Activated gamma-delta T cell treated with Interleukin-2 at 50 U/mL for 16 hours (primary cell): Measurements from ENCODE around the gene BTBD7.

Experiments
- DNase-seq: peaks from one replicate; pipeline ENCODE4 v3.0.0-alpha.2; 2020

The BTBD7 gene

DNA sequence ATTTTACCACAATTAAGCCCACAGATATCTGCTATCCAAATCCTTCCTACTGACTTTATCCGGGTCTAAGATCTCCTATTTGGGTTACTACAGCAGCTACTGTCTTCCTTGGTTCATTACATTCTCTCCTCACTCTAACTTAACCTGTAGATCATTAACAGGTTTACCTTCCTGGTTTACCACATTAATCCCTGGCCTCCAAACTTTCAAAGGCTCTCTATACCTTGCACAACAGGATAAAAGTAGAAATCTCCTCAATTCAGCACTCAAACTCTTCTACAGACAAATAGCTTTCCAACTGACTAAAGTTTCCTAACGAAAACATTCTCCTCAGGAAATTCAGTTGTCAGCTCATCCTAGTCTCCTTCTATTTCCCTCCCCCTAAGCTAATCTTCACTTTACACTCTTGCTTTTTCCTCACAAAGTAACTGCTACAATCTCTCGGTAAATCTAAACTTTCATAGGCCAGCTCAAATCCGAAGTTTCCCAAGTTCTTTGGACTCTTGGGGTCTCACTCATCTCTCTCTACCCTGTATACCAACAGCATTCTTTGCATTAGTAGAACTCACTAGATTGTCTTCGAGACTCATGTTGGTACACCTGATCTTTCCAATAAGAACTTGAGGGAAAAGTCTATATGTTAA, 2.7 kb downstream of the BTBD7 start:
- DNase-seq = no peak

DNA sequence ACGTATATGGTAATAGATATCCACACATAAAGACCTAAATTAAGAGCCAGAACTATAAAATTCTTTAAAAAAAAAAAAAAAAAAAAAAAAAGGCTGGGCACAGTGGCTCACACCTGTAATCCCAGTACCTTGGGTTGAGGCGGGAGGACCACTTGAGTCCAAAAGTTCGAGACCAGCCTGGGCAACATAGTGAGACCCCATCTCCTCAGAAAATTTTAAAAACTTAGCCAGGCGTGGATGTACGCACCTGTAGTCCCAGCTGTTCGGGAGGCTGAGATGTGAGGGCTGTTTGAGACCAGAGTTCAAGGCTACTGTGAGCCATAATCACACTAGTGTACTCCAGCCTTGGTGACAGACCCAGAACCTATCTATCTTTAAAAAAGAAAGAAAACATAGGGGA, 4.3 kb downstream of the BTBD7 start:
- no peak for DNase-seq

DNA sequence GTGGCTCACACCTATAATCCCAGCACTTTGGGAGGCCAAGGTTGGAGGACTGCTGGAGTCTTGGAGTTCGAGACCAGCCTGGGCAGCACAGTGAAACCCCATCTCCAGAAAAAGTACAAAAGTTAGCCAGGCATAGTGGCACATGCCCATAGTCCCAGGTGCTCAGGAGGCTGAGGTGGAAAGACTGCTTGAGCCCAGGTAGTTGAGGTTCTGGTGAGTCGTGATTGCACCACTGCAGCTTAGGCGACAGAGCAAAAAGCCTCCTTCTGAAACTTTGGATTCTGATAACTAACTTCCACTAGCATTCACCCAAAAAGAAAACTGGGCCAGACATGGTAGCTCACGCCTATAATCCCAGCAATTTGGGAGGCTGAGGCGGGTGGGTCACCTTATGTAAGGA, 6.6 kb downstream of the BTBD7 start:
- DNase-seq = no peak

DNA sequence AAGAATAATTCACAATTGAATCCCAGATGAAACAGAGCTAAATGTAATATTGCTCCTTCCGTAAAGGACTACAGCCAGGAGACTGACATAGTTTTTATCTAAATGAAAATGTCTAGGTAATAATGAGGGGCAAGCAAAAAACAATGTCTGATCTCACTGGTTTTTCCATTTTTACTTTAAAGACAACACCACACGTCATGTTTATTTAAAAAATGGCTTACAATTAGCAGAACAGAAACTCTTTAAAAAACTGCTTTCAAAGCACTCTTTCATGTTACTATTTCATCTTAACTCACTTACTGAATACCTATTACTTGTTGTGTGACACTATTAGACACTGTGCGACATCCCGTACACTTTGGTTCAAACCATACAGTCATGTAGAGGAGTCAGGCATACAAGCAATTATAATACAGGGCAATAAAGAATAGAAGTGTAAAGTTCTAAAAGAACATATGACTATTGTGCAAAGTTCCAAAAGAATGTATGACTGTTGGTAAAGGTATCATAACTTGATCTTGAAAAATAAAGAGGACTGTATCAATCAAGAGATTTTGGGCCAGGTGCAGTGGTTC, 9.1 kb downstream of the BTBD7 start:
- no peak for DNase-seq

DNA sequence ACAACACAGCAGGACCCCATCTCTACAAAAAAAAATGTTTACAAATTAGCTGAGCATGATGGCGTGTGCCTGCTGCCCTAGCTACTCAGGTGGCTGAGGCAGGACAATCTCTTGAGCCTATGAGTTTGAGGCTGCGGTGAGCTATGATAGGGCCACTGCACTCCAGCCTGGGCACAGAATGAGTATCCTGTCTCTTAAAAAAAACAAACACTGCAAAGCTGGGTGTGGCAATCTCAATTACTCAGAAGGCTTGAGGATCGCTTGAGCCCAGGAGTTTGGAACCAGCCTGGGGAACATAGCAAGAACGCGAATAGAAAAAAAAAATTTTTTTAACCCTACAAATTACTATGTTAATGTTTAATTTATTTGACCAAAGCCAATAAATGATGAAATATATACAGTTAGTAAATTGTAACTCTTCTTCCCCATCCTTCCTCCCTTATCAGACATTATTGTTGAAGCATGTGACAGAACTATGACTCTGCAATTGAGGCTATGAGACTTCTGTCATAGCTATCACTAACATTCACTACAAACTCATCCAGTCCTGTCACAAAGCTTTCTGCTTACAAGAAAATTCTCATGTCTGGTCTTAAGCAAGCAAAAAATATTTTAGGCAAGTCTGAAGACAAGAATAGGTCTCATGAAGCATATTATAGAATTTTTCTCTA, 9.8 kb downstream of the BTBD7 start:
- no peak for DNase-seq

DNA sequence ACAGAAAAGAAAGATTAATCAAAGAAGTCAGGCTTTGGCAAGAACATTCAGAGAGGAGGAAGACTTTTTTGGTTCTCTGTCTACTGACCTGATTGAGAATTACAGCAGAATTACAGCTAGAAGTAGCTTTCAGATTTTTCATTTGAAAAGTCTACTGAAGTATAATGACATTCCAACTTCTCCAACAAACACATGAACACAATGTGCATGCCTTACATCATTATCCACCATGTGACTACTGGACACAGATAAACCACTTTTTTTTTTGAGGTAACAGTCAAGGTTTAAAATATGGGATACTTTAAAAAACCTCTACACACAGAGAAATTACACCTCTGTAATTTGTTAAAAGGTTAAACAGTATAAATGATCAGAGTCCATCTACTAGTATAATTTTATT, 12.3 kb downstream of the BTBD7 start:
- DNase-seq = no peak

DNA sequence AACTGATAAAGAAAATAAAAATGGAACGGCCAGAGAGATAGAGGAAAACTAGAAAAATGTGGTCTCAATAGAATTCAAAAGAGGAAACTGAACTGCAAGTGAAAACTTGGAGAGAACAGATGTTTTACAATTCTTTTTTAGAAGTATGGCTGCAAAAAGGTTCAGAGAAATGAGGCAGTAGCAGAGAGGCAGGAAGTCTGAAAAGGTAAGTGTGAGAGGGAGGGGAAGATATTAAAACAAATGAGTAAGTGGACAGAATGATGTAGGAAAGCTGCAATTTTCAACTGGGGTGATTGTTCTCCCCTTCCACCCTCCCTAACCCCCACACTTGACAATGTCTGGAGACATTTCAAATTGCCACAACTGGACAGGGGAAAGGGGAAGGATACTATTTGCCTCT, 12.9 kb downstream of the BTBD7 start:
- no peak for DNase-seq

DNA sequence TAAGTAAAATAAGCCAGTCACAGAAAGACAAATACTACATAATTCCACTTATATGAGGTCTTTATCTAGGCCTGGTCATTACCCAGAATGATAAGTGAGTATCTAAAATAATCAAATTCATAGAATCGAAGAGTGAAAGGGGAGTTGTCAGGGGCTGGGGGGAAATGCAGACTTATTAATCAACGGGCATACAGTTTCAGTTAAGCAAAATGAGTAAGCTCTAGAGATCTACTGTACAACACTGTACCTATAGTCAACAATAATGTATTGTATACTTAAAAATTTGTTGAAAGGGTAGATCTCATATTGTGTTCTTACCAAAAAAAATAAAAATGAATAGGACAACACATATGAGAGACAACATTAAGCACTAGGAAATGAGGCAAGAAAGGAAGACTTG, 13.3 kb downstream of the BTBD7 start:
- no peak for DNase-seq

DNA sequence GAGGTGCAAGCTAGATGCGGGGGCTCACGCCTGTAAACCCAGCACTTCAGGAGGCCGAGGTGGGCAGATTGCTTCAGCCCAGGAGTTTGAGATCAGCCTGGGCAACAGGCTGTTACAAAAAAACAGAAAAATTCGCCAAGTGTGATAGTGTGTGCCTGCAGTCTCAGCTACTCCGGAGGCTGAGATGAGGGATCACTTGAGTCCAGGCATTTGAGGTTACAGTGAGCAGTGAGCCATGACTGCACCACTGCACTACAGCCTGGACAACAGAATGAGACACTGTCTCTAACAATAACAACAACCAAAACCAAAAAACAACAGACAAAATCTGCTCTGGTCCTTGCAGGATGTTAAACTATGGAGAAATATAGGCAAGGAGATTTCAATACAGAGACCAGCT, 13.9 kb downstream of the BTBD7 start:
- DNase-seq = no peak

DNA sequence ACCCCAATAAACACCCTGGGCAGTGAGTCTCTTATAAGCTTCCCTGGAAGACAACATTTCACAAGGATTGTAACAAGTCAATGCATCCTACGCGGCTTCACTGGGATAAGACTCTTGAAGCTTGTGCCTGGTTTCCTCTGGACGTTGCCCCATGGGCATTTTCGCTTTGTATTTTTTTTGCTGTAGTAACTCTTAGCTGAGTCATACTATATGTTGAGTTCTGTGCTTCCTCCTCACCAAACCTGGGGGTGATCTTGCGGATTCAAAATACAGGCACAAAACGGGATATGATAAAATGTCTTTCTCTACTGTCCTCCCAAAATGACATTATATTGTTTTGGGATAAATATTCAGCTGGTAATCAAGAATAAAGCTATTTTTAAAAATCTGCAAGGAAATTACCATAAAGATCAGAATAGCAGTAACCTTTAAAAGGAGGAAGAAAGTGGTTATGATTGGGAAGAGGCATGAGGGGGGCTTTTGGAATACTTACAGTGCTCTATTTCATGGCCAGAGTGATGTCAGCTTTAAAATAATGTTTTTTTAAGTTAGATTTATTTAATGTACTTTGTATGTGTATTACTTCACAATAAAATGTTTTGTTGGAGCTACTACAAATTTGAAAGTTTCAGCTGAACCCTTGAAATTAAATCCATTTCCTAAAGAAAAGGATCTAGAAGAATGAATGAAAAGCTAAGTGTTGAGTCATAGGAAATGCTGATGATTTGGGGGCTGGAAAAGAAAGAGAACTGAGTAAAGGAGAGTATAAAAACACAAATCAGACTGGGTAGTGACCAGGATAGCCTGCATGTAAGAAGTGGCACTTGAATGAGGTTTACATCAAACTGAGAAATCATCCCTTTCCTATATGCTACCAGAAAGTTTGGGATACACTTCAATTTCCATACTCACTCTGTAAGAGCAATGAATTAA, 14.7 kb downstream of the BTBD7 start:
- no peak for DNase-seq

DNA sequence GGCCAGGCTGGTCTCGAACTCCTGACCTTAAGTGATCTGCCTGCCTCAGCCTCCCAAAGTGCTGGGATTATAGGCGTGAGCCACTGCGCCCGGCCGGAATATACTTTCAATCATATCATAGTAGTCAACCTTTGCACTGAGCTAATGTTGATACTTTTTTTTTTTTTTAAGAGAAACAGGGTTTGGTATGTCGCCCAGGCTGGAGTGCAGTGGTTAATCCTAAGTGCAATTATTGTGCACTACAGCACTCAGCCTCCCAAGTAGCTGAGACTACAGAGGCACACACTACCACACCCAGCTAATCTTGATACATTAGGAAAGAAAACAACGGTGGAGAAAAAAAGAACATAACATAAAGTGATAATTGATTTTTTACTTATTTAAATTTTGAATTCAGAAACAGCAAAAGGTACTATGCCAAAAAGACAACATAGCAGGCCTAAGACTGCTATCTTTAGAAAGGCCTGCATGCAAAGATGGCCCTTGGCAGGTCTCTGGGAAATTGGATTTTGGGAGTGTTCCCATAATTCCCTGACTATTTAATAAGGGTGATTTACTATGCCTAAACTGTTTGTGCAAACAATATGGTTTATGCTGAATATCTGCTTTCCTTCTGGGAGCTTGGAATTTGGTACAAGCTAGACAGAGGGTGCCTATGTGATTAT, 15.5 kb downstream of the BTBD7 start:
- DNase-seq = no peak

DNA sequence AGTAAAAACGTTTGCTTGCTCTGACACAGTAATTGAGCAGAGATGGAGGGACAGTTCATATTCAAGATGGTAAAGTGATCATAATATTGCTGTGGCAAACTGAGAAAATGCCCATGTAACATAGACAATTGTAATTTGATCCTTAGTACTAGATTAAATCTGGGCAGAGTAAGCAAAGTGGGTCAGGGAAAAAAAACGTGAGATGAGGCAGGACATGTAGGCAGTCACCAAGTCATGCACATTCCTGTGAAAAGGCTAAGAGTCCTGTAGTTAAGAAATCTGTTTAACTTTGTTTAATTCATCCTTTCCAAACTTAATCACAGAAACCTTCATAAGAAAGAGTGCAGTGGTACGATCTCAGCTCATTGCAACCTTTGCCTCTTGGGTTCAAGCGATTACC, 16.1 kb downstream of the BTBD7 start:
- no peak for DNase-seq

DNA sequence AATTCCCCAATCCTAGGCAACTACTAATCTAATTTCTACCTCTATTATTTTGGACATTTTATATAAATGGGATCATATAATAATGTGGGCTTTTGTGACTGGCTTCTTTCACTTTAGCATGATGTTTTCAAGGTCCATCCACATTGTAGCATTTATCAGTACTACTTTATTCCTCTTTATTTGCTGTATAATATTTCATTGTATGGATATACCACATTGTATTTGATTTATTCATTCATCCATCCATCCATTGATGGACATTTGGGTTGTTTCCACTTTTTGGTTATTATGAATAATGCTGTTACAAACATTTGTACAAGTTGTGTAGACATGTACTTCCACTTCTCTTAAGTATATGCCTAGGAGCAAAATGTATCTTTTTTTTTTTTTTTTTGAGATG, 17.3 kb downstream of the BTBD7 start:
- DNase-seq = no peak

DNA sequence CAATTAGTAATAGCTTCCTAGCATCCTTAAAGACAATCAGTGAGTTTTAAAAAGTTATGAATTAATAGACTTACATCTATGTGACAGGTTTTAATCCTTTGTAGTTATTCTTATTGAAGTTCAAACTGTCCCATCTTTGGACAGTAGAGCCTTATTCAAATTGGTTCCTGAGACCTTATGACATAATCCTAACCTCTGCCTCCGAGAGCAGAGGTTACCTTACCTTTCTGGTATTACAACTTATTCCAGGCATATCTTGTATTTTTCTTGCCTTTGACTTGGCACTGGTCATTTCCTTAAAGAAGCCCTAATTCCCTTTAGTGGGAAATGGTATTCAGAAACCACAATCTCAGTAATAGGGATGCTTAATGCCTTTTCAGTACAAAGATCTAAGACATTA, 21.8 kb downstream of the BTBD7 start:
- DNase-seq = no peak

DNA sequence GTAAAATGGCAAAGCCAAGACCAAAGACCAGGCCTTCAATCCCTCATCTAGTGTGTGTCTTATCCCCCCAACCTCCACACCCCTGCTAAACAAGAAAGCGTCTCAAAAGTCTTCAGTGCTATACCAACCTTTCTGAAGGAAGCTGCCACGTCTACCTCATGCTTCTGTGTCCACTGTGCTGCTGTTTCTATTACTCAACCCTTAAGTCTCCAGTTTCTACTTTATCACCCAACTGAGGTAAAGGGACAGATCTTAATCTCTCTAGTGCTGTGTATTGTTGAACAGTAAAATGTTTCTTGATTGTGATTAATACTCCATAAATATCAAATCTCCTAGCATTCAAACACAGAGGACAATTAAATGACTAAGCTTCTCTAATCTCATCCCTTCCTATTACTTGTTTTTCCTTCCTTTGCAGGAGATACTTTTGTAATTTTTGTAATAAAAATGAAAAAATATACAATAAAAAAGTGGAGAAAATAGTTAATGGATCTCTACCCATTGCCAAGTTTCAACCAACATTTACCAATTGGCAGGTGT, 23.3 kb downstream of the BTBD7 start:
- no peak for DNase-seq

DNA sequence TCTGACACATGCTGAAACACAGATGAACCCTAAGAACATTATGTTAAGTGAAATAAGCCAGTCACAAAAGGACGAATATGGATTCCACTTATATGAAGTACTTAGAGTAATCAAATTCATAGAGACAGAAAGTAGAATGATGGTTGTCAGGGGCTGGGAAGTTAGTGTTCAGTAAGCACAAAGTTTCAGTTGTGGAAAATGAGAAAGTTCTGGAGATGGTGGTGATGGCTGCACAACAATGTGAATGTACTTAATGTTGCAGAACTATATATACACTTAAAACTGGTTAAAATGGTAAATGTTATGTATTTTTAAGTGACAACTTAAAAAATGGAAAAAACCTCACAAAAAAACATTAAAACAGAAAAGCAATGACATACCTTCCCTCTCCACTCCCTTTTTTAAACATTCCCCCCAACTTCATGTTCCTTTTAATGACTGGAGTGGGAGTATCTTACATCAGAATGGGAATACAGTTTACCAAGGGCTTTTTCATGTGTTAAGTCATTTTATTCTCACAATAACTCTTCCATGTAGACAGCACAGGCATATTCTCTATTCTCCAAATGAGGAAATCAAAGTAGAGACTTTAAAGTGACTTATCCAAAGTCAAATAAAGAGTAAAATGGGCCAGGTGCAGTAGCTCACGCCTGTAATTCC, 24.0 kb downstream of the BTBD7 start:
- no peak for DNase-seq

DNA sequence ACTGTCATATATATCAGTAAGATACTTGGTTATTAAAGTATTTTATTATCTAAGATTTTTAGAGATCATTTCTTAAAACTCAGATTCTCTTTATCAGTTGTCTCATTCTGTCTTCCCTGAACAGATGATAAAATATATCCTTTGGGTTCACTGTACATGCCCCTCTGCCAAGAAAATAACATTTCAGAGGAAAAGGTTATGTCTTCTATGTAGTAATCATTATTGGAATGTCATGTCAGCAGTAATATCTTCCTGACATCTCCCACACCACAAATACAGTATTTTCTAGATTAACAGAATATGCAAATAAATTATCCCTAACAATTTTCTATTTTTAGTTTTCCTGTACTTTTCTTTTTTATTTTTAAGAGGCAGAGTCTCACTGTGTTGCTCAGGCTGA, 26.0 kb downstream of the BTBD7 start:
- no peak for DNase-seq

DNA sequence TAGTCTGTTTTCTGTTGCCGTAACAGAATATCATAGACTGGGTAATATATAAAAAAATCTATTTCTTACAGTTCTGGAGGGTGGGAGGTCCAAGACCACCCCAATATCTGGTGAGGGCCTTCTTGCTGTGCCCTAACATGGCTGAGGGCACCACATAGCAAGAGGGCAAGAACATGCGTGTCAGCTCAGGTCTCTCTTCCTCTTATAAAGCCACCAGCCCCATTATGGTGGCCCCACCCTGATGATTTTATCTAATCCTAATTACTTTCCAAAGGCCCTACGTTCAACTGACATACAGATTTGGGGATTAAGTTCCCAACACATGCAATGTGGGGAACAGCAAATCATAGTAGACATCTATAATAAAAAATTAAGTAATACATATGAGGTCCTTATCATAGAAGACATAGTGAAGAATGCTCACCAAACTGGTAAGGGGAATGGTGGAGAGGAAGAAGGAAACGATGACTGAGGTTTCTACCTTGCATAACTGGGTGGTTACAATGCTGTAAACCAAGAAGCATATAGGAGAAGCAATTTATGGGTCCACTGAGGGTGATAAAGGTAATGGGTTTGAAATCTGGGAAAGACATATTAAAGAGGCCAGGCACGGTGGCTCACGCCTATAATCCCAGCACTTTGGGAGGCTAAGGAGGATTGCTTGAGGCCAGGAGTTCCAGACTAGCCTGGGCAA, 27.0 kb downstream of the BTBD7 start:
- no peak for DNase-seq

DNA sequence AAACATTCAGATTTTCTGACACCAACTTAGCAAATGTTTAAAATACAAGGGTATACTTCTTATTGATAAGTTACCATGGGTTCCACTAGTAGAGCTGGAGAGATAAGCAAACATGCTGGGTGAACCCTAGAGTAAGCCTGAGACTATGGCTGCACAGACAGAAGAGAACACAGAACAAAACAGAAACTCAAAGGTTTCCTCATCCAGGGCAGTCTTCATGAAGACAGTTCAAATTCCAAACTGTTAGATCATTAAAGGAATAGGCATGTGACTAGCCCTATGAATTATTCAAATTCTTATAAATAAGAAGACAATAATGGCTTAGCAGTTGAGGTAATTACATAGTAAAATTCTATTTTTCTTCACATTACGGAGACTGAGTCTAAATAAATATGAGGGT, 28.1 kb downstream of the BTBD7 start:
- no peak for DNase-seq

DNA sequence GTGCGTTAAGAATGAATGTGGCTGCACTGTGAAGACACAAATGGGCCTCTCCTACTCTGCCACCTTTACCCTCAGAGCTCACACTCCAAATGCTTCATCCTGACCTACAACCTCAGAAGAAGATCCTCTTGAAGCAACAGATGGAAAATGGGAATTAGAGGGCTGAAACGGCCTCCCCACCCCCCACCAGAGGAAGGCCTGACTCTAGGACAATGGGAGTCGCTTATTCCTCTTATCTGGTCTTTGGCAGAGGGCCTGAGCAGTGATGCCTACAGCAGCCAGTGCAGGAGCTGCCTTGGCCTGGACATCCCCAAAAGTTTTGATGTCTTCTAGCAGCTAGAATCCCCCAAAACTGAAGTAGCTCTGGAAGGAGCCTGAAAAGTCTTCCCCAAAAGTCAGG, 29.2 kb downstream of the BTBD7 start:
- DNase-seq = no peak
